HepG2 (cell line): ENCODE data around the gene AKR7A3. TPM values are rescaled to one million over a fixed set of nuclear protein-coding genes. Genes with fewer than 3 reads are reported as not detected.
A peak's percentile ranks its signal among the peaks of the same experiment; 100 is the strongest.

Source experiments
- GTF2F1 ChIP-seq: fragments of 150-350 bp; IDR thresholded peaks from 2 replicates; pipeline ENCODE4 v1.6.1; 2014; ENCODE audit warnings: low read length
- RBAK ChIP-seq: sonication (generic); formaldehyde crosslinking; IDR thresholded peaks from 2 replicates; pipeline ENCODE4 v1.5.1; 2020; ENCODE audit warnings: mild to moderate bottlenecking, missing genetic modification reagents
- TCF12 ChIP-seq, 2 experiments: fragments of 450-650 bp in 1 of 2; sonication (generic) in 1 of 2; formaldehyde crosslinking in 1 of 2; IDR thresholded peaks; 2 replicates each; pipeline versions ENCODE4 v1.6.1 to v1.8.0; 2017 to 2022; ENCODE audit warnings: antibody characterized with exemption in 1 of 2, mild to moderate bottlenecking in 1 of 2, missing genetic modification reagents in 1 of 2, moderate library complexity in 1 of 2
- TRIM22 ChIP-seq: fragments of 450-650 bp; IDR thresholded peaks from 2 replicates; pipeline ENCODE4 v1.6.1; 2017
- UBTF ChIP-seq: sonication (generic); formaldehyde crosslinking; IDR thresholded peaks from 2 replicates; pipeline ENCODE4 v1.4.0; 2020; ENCODE audit warnings: mild to moderate bottlenecking, missing genetic modification reagents
- ZBTB4 ChIP-seq: sonication (generic); formaldehyde crosslinking; IDR thresholded peaks from 2 replicates; pipeline ENCODE4 v1.4.0; 2020; ENCODE audit warnings: missing genetic modification reagents, mild to moderate bottlenecking, borderline replicate concordance
- ZFAT ChIP-seq: sonication (generic); formaldehyde crosslinking; conservative IDR thresholded peaks from 2 replicates; pipeline ENCODE4 v1.8.1; 2023; ENCODE audit warnings: missing genetic modification reagents, inconsistent platforms
- ZFP91 ChIP-seq: sonication (generic); formaldehyde crosslinking; IDR thresholded peaks from 2 replicates; pipeline ENCODE4 v1.9.0; 2022; ENCODE audit warnings: missing genetic modification reagents, mild to moderate bottlenecking, borderline replicate concordance
- ZNF546 ChIP-seq: sonication (generic); formaldehyde crosslinking; conservative IDR thresholded peaks from 2 replicates; pipeline ENCODE4 v1.8.1; 2023; ENCODE audit warnings: mild to moderate bottlenecking, missing genetic modification reagents
- ZNF547 ChIP-seq: sonication (generic); formaldehyde crosslinking; IDR thresholded peaks from 2 replicates; pipeline ENCODE4 v1.5.1; 2020; ENCODE audit warnings: mild to moderate bottlenecking, missing genetic modification reagents
- ZNF644 ChIP-seq: IDR thresholded peaks from 2 replicates; pipeline ENCODE4 v1.6.1; 2016; ENCODE audit warnings: low read depth
- polyA plus RNA-seq, 8 experiments: library from polyadenylated mRNA; depleted of rRNA in 3 of 8; stranded (reverse) in 7 of 8; unstranded in 1 of 8; fragments of >200 nt; fragmentation: Illumina TruSeq in 4 of 8; extraction: Trizol in 4 of 8; gene quantifications; 2 replicates each; pipeline versions ENCODE4 v1.2.1 to v1.2.3, GENCODE V29; 2011 to 2016; ENCODE audit warnings: low read depth in 4 of 8, missing spikeins in 1 of 8, mixed read lengths in 1 of 8; ENCODE audit not compliant: insufficient read depth in 1 of 8
- total RNA-seq, 5 experiments: library from RNA; depleted of rRNA; stranded (reverse); fragments of >200 nt; fragmentation: Illumina TruSeq; extraction: Trizol; gene quantifications; 2 replicates each; pipeline ENCODE4 v1.2.3, GENCODE V29; 2016; ENCODE audit warnings: low read depth in 1 of 5
- TF ChIP-seq, protein P1 (sequence below): sonication (generic); formaldehyde crosslinking; conservative IDR thresholded peaks from 2 replicates; pipeline ENCODE4 v1.4.0; 2020; ENCODE audit warnings: missing genetic modification reagents
- TF ChIP-seq, protein P2 (sequence below): sonication (generic); formaldehyde crosslinking; IDR thresholded peaks from 2 replicates; pipeline ENCODE4 v1.8.0; 2022; ENCODE audit warnings: missing genetic modification reagents, mild to moderate bottlenecking, moderate library complexity, borderline replicate concordance

Gene AKR7A3
- total and polyA plus RNA-seq, 2 of the 13 experiments (the other 11 are each of a cell fraction or from before 2014, with no cell fraction given) = 0.58 to 1.00 TPM

DNA sequence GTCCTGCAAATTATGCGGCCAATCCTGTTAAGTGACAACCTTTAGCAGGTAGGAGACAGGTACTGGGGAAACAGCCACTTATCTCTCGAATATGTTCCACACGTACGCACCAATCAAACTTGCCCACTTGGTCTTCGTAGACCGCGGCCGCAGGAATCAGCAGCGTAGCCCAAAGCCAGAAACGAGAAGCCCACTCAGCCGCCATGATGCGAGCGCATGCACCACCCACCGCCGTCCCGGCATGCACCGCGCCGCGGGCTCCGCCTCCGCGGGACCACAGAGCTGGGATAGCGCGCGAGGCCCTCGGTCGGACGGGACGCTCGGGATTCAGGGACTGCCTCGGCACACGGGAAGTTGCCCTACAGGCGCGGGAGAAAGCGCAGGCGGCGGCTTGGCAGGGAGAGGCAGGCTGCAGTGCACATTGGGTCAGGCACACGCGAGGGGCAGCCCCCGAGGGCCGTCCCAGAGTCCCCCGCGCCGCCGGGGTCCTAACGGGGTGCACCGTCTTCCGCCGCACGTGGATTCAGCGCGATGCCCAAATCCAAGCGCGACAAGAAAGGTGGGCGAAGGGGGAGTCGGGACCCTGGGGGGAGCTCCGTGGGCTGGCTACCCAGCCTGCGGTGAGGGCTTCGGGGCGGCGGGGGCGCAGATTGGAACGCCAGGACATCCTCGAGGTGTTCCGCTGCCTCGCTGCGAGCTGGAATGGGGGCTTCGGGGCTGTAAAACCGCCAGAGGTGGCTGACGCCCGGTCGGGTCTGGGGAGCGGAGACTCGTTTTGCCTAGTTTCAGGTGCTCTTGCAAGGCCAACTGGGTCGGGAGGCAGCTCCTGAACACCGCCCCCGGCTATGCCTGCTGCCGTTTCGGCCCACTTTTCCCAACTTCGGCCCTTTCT lies 37.0 kb downstream of the AKR7A3 start, which contains the start of the genes EMC1 and MRTO4 (continued):
- TF ChIP-seq TRIM22 (no peak), ZNF547 (CRISPR knock-in tag) (peak; percentile 98), ZNF546 (CRISPR knock-in tag) (0 out of 2 replicates have a peak, but pooled peaks have one; percentile 31), ZBTB4 (CRISPR knock-in tag) (no peak), UBTF (peak; percentile 68), ZNF644 (CRISPR knock-in tag) (no peak), TCF12 (IDR thresholded peaks at IDR 0.05) (no peak), TCF12 (CRISPR knock-in tag; IDR thresholded peaks at IDR 0.05) (no peak), ZFAT (CRISPR knock-in tag) (no peak), ZFP91 (CRISPR knock-in tag) (peak; percentile 90; the same call in 1 of the 2 replicates), GTF2F1 (no peak), RBAK (CRISPR knock-in tag) (no peak)
- TF ChIP-seq, protein P1, sequence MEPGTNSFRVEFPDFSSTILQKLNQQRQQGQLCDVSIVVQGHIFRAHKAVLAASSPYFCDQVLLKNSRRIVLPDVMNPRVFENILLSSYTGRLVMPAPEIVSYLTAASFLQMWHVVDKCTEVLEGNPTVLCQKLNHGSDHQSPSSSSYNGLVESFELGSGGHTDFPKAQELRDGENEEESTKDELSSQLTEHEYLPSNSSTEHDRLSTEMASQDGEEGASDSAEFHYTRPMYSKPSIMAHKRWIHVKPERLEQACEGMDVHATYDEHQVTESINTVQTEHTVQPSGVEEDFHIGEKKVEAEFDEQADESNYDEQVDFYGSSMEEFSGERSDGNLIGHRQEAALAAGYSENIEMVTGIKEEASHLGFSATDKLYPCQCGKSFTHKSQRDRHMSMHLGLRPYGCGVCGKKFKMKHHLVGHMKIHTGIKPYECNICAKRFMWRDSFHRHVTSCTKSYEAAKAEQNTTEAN = no peak; the same call in 1 of the 2 replicates
- TF ChIP-seq, protein P2, sequence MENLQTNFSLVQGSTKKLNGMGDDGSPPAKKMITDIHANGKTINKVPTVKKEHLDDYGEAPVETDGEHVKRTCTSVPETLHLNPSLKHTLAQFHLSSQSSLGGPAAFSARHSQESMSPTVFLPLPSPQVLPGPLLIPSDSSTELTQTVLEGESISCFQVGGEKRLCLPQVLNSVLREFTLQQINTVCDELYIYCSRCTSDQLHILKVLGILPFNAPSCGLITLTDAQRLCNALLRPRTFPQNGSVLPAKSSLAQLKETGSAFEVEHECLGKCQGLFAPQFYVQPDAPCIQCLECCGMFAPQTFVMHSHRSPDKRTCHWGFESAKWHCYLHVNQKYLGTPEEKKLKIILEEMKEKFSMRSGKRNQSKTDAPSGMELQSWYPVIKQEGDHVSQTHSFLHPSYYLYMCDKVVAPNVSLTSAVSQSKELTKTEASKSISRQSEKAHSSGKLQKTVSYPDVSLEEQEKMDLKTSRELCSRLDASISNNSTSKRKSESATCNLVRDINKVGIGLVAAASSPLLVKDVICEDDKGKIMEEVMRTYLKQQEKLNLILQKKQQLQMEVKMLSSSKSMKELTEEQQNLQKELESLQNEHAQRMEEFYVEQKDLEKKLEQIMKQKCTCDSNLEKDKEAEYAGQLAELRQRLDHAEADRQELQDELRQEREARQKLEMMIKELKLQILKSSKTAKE (CRISPR knock-in tag) = 0 out of 2 replicates have a peak, but pooled peaks have one; percentile 17
